ENCODE measurements around the gene HOMER2.
"Not testable (repeated sequence)": the region's sequence is repeated elsewhere in the genome, so short reads cannot be mapped to it uniquely, and the experiment has no call there.

HOMER2 gene

GRCh38 chr15:82963471-82964341 is 11.2 kb upstream of the HOMER2 start:
- DNase-seq, result no peak

GRCh38 chr15:82960766-82961165 is 8.2 kb upstream of the HOMER2 start:
- no peak for DNase-seq

GRCh38 chr15:82959423-82959822 is 6.9 kb upstream of the HOMER2 start:
- no peak for DNase-seq

GRCh38 chr15:82958638-82959037 is 6.1 kb upstream of the HOMER2 start:
- no peak for DNase-seq

- DNase-seq, result no peak
These were observed 905 bp downstream of the HOMER2 start for GRCh38 chr15:82951472-82952157.

- DNase-seq, result no peak
These were observed 1.7 kb downstream of the HOMER2 start for GRCh38 chr15:82950746-82951370.

- no peak for DNase-seq
These were observed 2.2 kb downstream of the HOMER2 start for GRCh38 chr15:82950295-82950694.

- no peak for DNase-seq
These were observed 6.3 kb downstream of the HOMER2 start for GRCh38 chr15:82946155-82946701.

GRCh38 chr15:82945326-82945725 is 7.2 kb downstream of the HOMER2 start:
- no peak for DNase-seq

GRCh38 chr15:82944821-82945220 is 7.7 kb downstream of the HOMER2 start:
- no peak for DNase-seq

GRCh38 chr15:82944056-82944455 is 8.5 kb downstream of the HOMER2 start:
- no peak for DNase-seq

- no peak for DNase-seq
These were observed 9.3 kb downstream of the HOMER2 start for GRCh38 chr15:82943176-82943575.

- DNase-seq, result no peak
These were observed 9.8 kb downstream of the HOMER2 start for GRCh38 chr15:82942691-82943090.

GRCh38 chr15:82939678-82940077 is 12.8 kb downstream of the HOMER2 start:
- DNase-seq, result not testable (repeated sequence)

- DNase-seq, result no peak
These were observed 14.8 kb downstream of the HOMER2 start for GRCh38 chr15:82937712-82938058.

- DNase-seq, result no peak
These were observed 15.4 kb downstream of the HOMER2 start for GRCh38 chr15:82936966-82937711.

GRCh38 chr15:82935382-82935781 is 17.1 kb downstream of the HOMER2 start:
- no peak for DNase-seq

- DNase-seq, result no peak
These were observed 18.2 kb downstream of the HOMER2 start for GRCh38 chr15:82934100-82934880.

GRCh38 chr15:82933576-82933975 is 18.9 kb downstream of the HOMER2 start:
- no peak for DNase-seq

- no peak for DNase-seq
These were observed 21.3 kb downstream of the HOMER2 start for GRCh38 chr15:82931221-82931620.

GRCh38 chr15:82930461-82930860 is 22.1 kb downstream of the HOMER2 start:
- DNase-seq, result no peak

GRCh38 chr15:82928711-82929110 is 23.8 kb downstream of the HOMER2 start:
- no peak for DNase-seq
